Neural progenitor cell (in vitro differentiated cells): ENCODE data around the gene RNF14.

Experiments used
- CTCF ChIP-seq: fragments of 200-600 bp; sonication (generic); IDR thresholded peaks from 2 replicates; pipeline ENCODE4 v1.5.1; 2017; ENCODE audit warnings: antibody characterized with exemption, mild to moderate bottlenecking
- EZH2 ChIP-seq: fragments of 200-600 bp; sonication (generic); IDR thresholded peaks from 2 replicates; pipeline ENCODE4 v1.6.1; 2017; ENCODE audit warnings: antibody characterized with exemption, mild to moderate bottlenecking, moderate library complexity

- TF ChIP-seq CTCF (no peak), EZH2 (no peak)
These were observed 48.1 kb upstream of the RNF14 start for GRCh38 chr5:141920771-141921170.
